HepG2 (cell line): ENCODE measurements around the gene SLC25A25. TPM values are rescaled to one million over a fixed set of nuclear protein-coding genes. Genes with fewer than 3 reads are reported as not detected.

ENCODE experiments used
- ADNP ChIP-seq: sonication (generic); formaldehyde crosslinking; IDR thresholded peaks from 2 replicates; pipeline ENCODE4 v1.4.0; 2020; ENCODE audit warnings: missing genetic modification reagents
- ARID4A ChIP-seq: sonication (generic); formaldehyde crosslinking; IDR thresholded peaks from 2 replicates; pipeline ENCODE4 v1.5.0; 2020; ENCODE audit warnings: mild to moderate bottlenecking, missing genetic modification reagents, borderline replicate concordance
- CHD4 ChIP-seq: fragments of 200-600 bp; sonication (generic); IDR thresholded peaks from 2 replicates; pipeline ENCODE4 v1.7.0; 2017; ENCODE audit warnings: mild to moderate bottlenecking, low read length, borderline replicate concordance
- FOXP1 ChIP-seq, 2 experiments: fragments of 450-650 bp in 1 of 2; IDR thresholded peaks; 2 replicates each; pipeline ENCODE4 v1.6.1; 2017 to 2018; ENCODE audit warnings: antibody characterized with exemption in 1 of 2
- HIC2 ChIP-seq: sonication (generic); formaldehyde crosslinking; IDR thresholded peaks from 2 replicates; pipeline ENCODE4 v1.9.0; 2022; ENCODE audit warnings: low read depth, missing genetic modification reagents
- KLF11 ChIP-seq: IDR thresholded peaks from 2 replicates; pipeline ENCODE4 v1.6.1; 2016; ENCODE audit warnings: missing compliant biosample characterization
- KLF13 ChIP-seq: sonication (generic); formaldehyde crosslinking; IDR thresholded peaks from 2 replicates; pipeline ENCODE4 v1.4.0; 2020; ENCODE audit warnings: mild to moderate bottlenecking, missing genetic modification reagents
- NAIF1 ChIP-seq: sonication (generic); formaldehyde crosslinking; IDR thresholded peaks from 2 replicates; pipeline ENCODE4 v1.5.0; 2020; ENCODE audit warnings: mild to moderate bottlenecking, missing genetic modification reagents, borderline replicate concordance
- NCOA1 ChIP-seq: sonication (generic); formaldehyde crosslinking; IDR thresholded peaks from 2 replicates; pipeline ENCODE4 v1.9.0; 2021; ENCODE audit warnings: missing genetic modification reagents
- NR2F1 ChIP-seq, 2 experiments: fragments of 450-650 bp in 1 of 2; formaldehyde crosslinking in 1 of 2; IDR thresholded peaks; 2 replicates each; pipeline versions ENCODE4 v1.5.0 to v1.6.1; 2016 to 2020; ENCODE audit warnings: mild to moderate bottlenecking in 1 of 2, missing compliant biosample characterization in 1 of 2, missing genetic modification reagents in 1 of 2, moderate library complexity in 1 of 2
- ZFX ChIP-seq: sonication (generic); formaldehyde crosslinking; IDR thresholded peaks from 2 replicates; pipeline ENCODE4 v1.4.0; 2020; ENCODE audit warnings: mild to moderate bottlenecking, low read depth, missing genetic modification reagents, moderate library complexity
- ZNF713 ChIP-seq: sonication (generic); formaldehyde crosslinking; IDR thresholded peaks from 2 replicates; pipeline ENCODE4 v1.4.0; 2020; ENCODE audit warnings: mild to moderate bottlenecking, missing genetic modification reagents
- polyA plus RNA-seq, 8 experiments: library from polyadenylated mRNA; depleted of rRNA in 3 of 8; stranded (reverse) in 7 of 8; unstranded in 1 of 8; fragments of >200 nt; fragmentation: Illumina TruSeq in 4 of 8; extraction: Trizol in 4 of 8; gene quantifications; 2 replicates each; pipeline versions ENCODE4 v1.2.1 to v1.2.3, GENCODE V29; 2011 to 2016; ENCODE audit warnings: low read depth in 4 of 8, missing spikeins in 1 of 8, mixed read lengths in 1 of 8; ENCODE audit not compliant: insufficient read depth in 1 of 8
- total RNA-seq, 5 experiments: library from RNA; depleted of rRNA; stranded (reverse); fragments of >200 nt; fragmentation: Illumina TruSeq; extraction: Trizol; gene quantifications; 2 replicates each; pipeline ENCODE4 v1.2.3, GENCODE V29; 2016; ENCODE audit warnings: low read depth in 1 of 5
- TF ChIP-seq, protein P1 (sequence below): sonication (generic); formaldehyde crosslinking; IDR thresholded peaks from 2 replicates; pipeline ENCODE4 v1.4.0; 2020; ENCODE audit warnings: mild to moderate bottlenecking, low read depth, missing genetic modification reagents
- TF ChIP-seq, protein P2 (sequence below): fragments of 450-650 bp; IDR thresholded peaks from 2 replicates; pipeline ENCODE4 v1.6.1; 2017
- TF ChIP-seq, protein P3 (sequence below): sonication (generic); formaldehyde crosslinking; IDR thresholded peaks from 2 replicates; pipeline ENCODE4 v1.5.0; 2020; ENCODE audit warnings: mild to moderate bottlenecking, missing genetic modification reagents
- TF ChIP-seq, protein P4 (sequence below): sonication (generic); formaldehyde crosslinking; IDR thresholded peaks from 2 replicates; pipeline ENCODE4 v1.4.0; 2020; ENCODE audit warnings: mild to moderate bottlenecking, missing genetic modification reagents

The SLC25A25 gene
- total and polyA plus RNA-seq, 2 of the 13 experiments (the other 11 are each of a cell fraction or from before 2014, with no cell fraction given), result 10.5 to 24.8 TPM

DNA sequence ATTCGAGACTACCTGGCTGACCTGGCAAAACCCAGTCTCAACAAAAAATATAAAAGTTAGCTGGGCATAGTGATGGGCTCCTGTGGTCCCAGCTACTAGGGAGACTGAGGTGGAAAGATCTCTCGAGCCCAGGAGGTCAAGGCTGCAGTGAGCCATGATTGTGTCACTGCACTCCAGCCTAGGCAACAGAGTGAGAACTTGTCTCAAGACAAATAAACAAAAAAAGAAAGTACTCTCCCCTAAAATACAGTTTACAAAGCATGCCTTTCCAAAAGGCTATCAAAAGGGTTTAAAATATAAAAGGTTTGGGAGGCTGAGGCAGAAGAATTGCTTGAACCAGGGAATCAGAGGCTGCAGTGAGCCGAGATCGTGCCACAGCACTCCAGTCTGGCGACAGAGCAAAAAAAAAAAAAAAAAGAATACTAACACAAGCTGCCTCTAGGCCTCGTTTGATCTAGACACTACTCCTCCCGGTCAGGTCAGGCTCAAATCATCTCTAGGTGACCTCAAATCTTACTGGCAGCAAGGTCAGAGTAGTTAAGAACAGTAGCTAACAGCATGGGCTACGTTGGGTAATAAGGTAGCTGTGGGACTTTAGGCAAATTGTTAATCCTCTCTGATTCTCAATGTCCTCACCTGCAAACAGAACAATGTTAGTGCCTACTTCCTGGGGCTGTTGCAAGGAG, 10.2 kb upstream of the SLC25A25 start (continued):
- TF ChIP-seq NR2F1 (CRISPR knock-in tag; IDR thresholded peaks at IDR 0.05) (peak; percentile 9 to 41; a peak in 3 of 4 replicates), NAIF1 (CRISPR knock-in tag) (0 out of 2 replicates have a peak, but pooled peaks have one; percentile 22), ADNP (CRISPR knock-in tag) (peak; percentile 39; the same call in 1 of the 2 replicates), HIC2 (CRISPR knock-in tag) (no peak), KLF11 (CRISPR knock-in tag) (no peak), ARID4A (CRISPR knock-in tag) (no peak), CHD4 (no peak), ZFX (CRISPR knock-in tag) (no peak), NCOA1 (CRISPR knock-in tag) (no peak), ZNF713 (CRISPR knock-in tag) (no peak), FOXP1 (IDR thresholded peaks at IDR 0.05) (no peak), FOXP1 (CRISPR knock-in tag; IDR thresholded peaks at IDR 0.05) (peak; percentile 21), KLF13 (no peak)
- TF ChIP-seq, protein P1, sequence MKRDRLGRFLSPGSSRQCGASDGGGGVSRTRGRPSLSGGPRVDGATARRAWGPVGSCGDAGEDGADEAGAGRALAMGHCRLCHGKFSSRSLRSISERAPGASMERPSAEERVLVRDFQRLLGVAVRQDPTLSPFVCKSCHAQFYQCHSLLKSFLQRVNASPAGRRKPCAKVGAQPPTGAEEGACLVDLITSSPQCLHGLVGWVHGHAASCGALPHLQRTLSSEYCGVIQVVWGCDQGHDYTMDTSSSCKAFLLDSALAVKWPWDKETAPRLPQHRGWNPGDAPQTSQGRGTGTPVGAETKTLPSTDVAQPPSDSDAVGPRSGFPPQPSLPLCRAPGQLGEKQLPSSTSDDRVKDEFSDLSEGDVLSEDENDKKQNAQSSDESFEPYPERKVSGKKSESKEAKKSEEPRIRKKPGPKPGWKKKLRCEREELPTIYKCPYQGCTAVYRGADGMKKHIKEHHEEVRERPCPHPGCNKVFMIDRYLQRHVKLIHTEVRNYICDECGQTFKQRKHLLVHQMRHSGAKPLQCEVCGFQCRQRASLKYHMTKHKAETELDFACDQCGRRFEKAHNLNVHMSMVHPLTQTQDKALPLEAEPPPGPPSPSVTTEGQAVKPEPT (CRISPR knock-in tag), result 0 out of 2 replicates have a peak, but pooled peaks have one; percentile 5
- TF ChIP-seq, protein P2, sequence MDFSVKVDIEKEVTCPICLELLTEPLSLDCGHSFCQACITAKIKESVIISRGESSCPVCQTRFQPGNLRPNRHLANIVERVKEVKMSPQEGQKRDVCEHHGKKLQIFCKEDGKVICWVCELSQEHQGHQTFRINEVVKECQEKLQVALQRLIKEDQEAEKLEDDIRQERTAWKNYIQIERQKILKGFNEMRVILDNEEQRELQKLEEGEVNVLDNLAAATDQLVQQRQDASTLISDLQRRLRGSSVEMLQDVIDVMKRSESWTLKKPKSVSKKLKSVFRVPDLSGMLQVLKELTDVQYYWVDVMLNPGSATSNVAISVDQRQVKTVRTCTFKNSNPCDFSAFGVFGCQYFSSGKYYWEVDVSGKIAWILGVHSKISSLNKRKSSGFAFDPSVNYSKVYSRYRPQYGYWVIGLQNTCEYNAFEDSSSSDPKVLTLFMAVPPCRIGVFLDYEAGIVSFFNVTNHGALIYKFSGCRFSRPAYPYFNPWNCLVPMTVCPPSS, result no peak
- TF ChIP-seq, protein P3, sequence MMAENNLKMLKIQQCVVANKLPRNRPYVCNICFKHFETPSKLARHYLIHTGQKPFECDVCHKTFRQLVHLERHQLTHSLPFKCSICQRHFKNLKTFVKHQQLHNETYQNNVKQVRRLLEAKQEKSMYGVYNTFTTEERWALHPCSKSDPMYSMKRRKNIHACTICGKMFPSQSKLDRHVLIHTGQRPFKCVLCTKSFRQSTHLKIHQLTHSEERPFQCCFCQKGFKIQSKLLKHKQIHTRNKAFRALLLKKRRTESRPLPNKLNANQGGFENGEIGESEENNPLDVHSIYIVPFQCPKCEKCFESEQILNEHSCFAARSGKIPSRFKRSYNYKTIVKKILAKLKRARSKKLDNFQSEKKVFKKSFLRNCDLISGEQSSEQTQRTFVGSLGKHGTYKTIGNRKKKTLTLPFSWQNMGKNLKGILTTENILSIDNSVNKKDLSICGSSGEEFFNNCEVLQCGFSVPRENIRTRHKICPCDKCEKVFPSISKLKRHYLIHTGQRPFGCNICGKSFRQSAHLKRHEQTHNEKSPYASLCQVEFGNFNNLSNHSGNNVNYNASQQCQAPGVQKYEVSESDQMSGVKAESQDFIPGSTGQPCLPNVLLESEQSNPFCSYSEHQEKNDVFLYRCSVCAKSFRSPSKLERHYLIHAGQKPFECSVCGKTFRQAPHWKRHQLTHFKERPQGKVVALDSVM (CRISPR knock-in tag), result peak; percentile 27; the same call in 1 of the 2 replicates
- TF ChIP-seq, protein P4, sequence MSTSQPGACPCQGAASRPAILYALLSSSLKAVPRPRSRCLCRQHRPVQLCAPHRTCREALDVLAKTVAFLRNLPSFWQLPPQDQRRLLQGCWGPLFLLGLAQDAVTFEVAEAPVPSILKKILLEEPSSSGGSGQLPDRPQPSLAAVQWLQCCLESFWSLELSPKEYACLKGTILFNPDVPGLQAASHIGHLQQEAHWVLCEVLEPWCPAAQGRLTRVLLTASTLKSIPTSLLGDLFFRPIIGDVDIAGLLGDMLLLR, result no peak
